ENCODE results near the gene CNN2. TPM values are rescaled to one million over a fixed set of nuclear protein-coding genes. Genes with fewer than 3 reads are reported as not detected.
A peak's percentile ranks its signal among the peaks of the same experiment; 100 is the strongest.

Gene CNN2
- total and polyA plus RNA-seq, 9 of the 15 experiments (the other 6 are each of a cell fraction or from before 2014, with no cell fraction given) = 12.1 to 174 (median 52.7) TPM

GRCh38 chr19:1041272-1041834 is 14.9 kb downstream of the CNN2 start (continued):
- TF ChIP-seq REST (IDR thresholded peaks at IDR 0.05; ENCODE audit: borderline replicate concordance) = no peak
- no peak for TF ChIP-seq REST (CRISPR knock-in tag; IDR thresholded peaks at IDR 0.05; ENCODE audit: low read depth)
- 0 out of 2 replicates have a peak, but pooled peaks have one; percentile 11 for TF ChIP-seq PHB (CRISPR knock-in tag; IDR thresholded peaks at IDR 0.05)
- no peak for TF ChIP-seq BRD4 (IDR thresholded peaks at IDR 0.05)
- TF ChIP-seq E2F3 (CRISPR knock-in tag; IDR thresholded peaks at IDR 0.05) = no peak
- TF ChIP-seq POLR2G (IDR thresholded peaks at IDR 0.05; ENCODE audit: low read depth, low read length) = no peak
- TF ChIP-seq ZC3H8 (IDR thresholded peaks at IDR 0.05) = no peak
